HG03064 (cell line): ENCODE results near the gene CDH15.
"Not testable (repeated sequence)": the region's sequence is repeated elsewhere in the genome, so short reads cannot be mapped to it uniquely, and the experiment has no call there.

Experiments
- ATAC-seq: cut with Tn5 transposase; IDR thresholded peaks from one replicate; pipeline ENCODE4 v1.9.1; 2021; ENCODE audit warnings: low read depth; ENCODE audit not compliant: unreplicated experiment

Gene CDH15

DNA sequence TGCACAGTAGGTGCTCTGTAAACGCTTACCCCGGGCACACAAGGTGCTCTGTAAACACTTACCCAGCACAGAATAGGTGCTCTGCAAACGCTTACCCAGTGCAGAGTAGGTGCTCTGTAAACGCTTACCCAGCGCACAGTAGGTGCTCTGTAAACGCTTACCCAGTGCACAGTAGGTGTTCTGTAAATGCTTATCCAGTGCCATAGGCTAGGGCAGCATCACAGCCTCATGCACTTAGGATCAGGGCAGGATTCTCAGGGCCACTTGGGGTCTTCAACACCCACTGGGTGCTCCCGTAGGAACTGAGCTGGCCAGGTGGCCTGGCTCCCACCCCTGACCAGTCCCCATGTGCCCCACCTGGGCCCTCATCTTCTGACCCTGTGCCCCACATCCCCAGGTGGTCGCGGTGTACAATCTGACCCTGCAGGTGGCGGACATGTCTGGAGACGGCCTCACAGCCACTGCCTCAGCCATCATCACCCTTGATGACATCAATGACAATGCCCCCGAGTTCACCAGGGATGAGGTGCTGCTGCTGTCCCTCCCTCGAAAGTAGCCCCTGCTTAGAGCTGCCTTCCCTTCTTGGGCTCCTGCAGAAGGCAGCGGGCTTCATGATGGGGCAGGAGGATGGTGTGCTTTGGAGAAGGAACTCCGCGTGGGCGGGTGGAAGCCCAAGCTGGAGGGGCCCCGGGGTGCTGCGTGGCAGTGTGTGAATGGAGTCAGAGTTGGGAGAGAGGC lies 15.7 kb downstream of the CDH15 start:
- no peak for ATAC-seq

DNA sequence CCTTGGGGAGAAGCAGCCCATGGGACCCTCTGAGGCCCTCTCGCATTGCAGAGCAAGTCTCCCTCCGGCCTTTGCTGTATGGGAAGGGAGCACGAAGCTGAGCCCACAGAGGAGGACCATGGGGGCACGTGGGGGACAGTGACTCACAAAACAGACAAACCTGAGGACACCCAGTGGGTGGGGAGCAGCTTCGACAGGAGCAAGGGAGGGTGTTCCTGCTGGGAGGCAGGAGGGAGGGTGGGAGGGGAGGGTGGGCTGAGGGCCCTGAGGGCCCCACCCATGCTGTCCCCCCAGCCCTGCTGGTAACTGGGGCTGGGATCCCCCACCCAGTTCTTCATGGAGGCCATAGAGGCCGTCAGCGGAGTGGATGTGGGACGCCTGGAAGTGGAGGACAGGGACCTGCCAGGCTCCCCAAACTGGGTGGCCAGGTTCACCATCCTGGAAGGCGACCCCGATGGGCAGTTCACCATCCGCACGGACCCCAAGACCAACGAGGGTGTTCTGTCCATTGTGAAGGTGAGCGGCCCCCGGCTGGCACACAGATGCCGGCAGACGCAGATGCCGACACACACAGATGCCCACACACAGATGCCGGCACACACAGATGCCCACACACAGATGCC lies 16.3 kb downstream of the CDH15 start:
- no peak for ATAC-seq

DNA sequence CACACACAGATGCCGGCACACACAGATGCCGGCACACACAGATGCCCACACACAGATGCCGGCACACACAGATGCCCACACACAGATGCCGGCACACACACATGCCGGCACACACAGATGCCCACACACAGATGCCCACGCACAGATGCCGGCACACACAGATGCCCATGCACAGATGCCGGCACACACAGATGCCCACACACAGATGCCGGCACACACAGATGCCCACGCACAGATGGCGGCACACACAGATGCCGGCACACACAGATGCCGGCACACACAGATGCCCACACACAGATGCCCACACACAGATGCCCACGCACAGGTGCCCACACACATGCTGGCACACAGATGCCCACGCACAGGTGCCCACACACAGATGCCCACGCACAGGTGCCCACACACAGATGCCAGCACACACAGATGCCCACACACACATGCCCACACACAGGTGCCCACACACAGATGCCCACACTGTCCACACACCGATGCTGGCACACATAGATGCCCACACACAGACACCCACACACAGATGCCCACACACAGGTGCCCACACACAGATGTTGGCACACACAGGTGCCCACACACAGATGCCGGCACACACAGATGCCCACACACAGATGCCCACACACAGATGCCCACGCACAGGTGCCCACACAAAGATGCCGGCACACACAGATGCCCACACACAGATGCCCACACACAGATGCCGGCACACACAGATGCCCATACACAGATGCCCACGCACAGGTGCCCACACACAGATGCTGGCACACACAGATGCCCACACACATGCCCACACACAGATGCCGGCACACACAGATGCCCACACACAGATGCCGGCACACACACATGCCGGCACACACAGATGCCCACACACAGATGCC lies 17.2 kb downstream of the CDH15 start:
- not testable (repeated sequence) for ATAC-seq

DNA sequence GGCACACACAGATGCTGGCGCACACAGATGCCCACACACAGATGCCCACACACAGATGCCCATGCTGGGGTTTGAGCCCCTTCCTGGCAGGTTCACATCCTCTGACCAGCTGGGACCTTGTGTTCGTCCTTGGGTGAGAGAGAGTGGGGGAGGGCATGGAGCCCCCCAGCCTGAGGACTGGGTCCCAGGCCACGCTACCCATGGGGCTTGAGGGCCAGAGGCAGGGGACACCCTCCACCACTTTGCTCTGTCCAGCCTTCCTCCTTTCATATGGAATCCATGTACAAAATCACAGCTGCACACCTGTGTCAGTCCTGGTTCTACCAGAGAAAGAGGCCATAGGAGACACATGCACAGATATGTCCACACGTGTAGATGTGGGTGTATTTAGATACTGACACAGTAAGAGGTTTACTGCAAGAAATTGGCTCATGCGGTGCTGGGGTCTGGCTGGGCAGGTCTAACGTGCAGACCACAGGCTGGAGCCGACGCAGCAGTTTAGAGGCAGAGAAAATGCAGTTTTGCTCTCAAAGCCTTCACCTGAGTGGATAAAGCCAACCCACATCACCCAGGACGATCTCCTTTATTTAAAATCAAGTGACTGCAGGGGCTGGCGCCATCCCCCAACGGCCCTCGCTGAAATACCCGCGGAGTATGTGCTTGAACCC lies 17.9 kb downstream of the CDH15 start:
- ATAC-seq = no peak

DNA sequence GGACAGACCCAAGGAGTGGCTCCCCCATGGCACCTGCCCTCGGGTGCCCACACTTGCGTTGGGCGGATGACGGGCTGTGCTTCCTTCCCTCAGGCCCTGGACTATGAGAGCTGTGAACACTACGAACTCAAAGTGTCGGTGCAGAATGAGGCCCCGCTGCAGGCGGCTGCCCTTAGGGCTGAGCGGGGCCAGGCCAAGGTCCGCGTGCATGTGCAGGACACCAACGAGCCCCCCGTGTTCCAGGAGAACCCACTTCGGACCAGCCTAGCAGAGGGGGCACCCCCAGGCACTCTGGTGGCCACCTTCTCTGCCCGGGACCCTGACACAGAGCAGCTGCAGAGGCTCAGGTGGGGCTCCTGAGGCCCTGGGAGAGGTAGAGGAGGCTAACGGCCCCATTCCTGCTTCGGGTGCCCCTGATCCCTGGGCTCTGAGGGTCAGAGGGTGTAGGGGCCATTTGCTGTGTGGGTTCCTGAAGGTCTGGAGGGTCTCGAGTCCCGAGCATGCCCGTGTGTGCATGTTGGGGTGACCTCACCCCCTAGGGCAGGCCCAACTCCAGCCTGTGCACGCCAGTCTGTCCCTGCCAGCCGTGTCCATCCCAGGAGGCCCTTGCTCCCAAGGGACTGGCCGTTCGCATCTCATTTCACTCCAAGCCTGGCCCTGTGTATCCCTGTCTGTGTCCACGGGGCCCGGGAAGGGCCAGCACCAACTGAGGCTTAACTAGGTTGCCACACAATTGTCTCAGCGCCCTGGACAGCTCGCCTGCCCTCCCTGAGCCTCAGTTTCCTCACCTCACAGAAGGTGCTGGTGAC lies 18.8 kb downstream of the CDH15 start:
- no peak for ATAC-seq

DNA sequence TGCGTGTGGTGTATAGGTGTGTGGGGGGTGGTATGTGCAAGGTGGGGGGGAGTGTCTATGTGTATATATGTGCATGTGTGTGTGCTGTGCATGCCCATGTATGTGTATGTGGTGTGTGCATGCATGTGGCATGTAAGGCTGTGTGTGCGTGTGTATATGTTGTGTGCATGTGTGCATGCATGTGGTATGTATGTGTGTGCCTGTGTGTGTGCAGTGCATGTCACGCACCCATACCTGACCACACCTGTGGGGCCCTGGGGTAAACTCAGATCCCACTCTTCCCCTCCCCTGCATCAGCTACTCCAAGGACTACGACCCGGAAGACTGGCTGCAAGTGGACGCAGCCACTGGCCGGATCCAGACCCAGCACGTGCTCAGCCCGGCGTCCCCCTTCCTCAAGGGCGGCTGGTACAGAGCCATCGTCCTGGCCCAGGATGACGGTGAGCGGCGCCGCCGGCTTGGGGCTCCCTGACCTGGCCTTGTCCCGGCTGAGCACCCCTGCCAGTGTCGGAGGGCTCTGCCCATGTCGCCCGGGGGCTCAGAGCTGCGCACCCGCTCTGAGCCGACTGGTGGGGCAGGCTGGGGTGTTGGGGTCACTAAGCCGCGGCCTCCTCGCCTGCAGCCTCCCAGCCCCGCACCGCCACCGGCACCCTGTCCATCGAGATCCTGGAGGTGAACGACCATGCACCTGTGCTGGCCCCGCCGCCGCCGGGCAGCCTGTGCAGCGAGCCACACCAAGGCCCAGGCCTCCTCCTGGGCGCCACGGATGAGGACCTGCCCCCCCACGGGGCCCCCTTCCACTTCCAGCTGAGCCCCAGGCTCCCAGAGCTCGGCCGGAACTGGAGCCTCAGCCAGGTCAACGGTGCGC lies 19.7 kb downstream of the CDH15 start:
- ATAC-seq = no peak

DNA sequence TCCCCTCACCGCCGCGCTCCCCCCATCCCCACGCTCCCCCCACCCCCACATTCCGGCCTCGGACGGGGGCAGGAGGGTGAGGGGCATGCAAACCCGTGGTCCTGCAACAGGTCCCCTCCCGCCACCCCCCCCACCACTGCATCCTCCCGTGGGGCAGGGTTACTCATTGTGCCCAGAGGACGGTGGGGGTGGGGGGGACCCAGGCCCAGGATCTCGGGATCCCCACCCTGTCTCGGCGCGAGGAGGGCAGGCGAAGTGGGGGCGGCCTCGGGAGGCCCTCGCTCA lies 20.3 kb downstream of the CDH15 start:
- ATAC-seq = no peak

DNA sequence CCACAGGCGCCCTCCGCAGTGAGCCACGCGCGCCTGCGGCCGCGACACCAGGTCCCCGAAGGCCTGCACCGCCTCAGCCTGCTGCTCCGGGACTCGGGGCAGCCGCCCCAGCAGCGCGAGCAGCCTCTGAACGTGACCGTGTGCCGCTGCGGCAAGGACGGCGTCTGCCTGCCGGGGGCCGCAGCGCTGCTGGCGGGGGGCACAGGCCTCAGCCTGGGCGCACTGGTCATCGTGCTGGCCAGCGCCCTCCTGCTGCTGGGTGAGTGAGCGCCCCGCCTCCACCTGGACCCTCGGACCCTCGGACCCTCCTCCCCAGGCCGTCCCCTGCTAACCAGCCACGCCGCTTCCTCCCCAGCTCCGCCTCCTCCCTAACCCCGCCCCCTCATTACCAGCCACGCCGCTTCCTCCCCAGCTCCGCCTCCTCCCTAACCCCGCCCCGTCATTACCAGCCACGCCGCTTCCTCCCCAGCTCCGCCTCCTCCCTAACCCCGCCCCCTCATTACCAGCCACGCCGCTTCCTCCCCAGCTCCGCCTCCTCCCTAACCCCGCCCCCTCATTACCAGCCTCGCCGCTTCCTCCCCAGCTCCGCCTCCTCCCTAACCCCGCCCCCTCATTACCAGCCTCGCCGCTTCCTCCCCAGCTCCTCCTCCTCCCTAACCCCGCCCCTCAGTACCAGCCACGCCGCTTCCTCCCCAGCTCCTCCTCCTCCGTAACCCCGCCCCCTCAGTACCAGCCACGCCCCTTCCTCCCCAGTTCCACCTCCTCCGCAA lies 20.8 kb downstream of the CDH15 start:
- ATAC-seq = not testable (repeated sequence)

DNA sequence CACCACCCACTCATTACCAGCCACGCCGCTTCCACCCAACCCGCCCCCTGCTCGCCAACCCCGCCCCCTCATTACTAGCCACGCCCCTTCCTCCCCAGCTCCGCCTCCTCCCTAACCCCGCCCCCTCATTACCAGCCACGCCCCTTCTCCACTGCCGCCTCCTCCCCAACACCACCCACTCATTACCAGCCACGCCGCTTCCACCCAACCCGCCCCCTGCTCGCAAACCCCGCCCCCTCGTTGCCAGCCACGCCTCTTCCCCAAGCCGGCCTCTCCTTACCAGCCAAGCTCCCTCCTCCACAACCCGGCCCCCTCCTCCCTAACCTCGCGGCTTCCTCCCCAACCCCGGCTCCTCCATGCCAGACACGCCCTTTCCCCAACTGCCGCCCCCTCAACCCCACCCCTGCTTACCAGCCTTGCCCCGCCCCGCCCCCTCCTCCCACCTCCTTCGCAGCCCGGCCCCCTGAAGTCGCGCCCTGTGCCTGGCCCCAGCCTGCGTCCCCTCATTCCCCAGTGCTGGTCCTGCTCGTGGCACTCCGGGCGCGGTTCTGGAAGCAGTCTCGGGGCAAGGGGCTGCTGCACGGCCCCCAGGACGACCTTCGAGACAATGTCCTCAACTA lies 21.5 kb downstream of the CDH15 start:
- ATAC-seq = no peak

DNA sequence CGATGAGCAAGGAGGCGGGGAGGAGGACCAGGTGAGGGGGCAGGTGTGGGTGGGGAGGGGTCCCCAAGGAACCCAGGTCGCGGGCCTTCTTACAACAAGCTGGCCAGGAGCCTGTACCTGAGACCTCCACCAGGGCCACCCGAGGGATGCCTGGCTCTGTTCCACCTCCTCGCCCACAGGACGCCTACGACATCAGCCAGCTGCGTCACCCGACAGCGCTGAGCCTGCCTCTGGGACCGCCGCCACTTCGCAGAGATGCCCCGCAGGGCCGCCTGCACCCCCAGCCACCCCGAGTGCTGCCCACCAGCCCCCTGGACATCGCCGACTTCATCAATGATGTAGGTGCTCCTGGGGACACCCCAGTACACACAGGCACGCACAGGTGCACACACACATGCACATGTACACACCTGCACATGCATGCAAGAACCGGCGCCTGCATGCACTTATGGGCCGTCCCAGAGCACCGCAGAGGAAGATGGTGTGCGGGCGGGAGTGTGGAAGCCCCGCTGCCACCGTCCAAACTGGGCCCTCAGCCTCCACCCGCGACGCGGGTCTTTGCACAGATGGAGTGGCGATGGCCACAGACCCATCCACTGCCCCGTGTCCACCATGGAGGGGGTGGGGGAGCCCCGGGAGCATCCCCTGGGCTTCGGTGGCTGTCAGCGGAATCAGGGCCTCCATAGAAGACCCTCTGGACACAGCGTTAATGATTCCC lies 22.2 kb downstream of the CDH15 start:
- ATAC-seq = no peak

DNA sequence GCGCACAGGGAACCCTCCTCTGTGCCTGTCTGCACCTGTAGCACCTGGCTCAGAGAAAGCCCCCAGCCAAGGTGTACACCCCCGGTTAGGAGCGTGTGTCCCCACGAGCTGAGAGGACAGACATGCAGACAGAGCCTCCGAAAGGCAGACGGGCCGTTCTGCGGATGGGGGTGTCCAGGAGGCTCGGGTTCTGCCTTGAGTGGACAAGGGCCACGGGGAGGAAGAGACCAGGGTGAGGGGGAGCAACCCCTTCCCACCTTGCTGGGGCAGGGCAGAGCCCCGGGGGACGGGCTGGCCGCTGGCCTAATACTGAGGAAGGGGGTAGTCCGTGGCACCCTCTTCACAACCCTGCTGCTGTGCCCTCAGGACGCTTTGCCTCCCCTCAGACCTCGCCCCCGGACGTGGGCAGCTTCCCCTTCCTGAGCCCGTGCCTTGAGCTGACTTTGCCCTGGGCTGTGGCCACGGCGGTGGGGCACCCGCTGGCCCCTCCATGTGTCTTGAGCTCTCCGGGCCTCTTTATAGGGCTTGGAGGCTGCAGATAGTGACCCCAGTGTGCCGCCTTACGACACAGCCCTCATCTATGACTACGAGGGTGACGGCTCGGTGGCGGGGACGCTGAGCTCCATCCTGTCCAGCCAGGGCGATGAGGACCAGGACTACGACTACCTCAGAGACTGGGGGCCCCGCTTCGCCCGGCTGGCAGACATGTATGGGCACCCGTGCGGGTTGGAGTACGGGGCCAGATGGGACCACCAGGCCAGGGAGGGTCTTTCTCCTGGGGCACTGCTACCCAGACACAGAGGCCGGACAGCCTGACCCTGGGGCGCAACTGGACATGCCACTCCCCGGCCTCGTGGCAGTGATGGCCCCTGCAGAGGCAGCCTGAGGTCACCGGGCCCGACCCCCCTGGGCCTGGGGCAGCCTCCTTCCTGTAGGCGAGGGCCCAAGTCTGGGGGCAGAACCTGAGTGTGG lies 23.1 kb downstream of the CDH15 start:
- no peak for ATAC-seq

DNA sequence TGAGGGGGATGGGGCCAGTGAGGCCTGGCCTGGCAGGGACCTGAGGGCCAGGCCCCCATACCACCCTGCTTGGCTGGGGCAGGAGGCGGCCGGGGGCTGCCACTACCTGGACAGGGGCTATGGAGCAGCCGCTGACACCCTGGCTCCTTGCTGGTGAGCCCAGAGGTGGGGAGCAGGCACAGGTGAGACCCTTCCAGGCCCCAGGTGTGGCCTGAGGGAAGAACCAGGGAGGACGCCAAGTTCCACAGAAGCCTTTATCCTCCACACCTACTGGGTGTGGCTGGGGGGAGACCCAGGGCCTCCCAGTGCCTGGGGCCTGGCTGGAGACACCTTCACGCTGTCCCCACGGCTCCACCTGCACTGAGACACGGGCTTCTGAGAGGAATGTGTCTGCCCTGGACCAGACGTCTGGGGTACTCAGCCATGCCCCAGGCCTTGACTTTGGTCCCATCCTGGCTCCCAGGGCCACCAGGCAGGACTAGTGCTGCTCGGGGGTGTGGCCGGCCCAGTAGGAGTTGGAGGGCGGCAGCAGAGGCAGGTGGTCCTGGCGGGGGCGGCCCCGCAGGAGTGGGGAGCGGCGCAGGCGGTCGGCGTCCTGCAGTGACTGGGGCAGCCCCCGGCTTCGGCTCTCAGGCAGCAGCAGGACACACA lies 24.1 kb downstream of the CDH15 start:
- no peak for ATAC-seq

DNA sequence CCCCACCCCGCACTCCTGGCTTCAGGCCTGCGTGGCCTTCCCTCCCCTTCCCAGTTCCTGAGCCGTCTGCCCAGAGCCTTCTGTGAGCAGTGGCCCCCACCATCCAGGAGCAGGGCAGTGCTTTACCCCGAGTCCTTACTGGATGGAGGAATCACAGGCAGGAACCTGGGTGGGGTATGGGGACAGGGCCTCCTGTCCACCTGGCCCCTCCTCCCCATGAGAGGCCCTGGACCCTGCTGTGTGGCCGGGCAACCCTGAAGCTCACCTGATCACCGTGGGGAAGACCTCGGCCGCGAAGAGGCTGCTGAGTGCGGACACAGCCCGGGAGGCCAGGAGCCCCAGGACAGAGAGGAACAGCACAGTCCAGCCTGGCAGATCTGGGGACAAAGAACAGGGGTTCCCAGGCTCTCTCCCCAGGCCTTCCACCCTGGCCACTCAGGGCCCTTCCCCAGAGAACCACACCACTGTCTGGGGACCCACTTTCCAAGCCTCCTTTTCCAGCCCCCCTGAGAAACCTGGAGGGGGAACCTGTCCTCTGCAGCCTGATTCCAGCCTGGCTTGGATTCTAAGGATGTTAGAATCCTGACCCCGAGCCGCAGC lies 25.6 kb downstream of the CDH15 start:
- ATAC-seq = no peak

DNA sequence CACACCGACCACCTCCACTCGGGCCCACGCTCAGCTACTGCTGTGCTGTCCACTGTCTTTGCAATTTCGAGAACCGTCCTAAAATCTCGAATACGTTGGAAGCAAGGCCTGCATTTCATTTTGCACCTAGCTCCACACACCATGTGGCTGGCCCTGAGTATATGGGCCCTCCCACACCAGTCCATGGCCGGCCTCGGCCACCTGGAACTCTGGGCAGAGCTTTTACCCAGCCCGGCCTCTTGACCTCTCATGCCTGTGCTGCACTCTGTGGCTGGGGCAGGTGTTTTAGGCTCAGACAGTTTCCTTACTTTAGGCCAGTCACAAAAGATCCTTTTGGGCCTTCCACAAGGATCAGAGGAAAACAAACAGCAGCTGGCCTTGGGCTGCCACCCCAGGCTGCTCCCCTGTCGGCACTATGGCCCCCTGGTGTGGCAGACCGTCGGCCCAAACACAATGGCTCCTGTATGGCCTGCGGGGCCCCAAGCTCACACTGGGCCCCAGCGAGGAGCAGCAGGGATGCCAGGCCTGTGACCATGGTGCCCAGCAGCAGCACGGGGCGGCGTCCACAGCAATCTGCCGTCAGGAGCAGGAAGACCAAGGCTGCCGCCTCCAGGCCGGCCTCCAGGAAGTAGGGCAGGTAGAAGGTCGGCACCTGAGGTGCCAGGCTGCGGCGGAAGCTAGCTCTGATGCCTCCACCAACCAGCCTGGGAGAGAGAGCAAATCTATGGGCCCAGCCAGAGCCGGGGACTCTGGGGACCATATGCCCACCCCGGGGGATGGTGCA lies 26.3 kb downstream of the CDH15 start:
- ATAC-seq = no peak
